DND-41 (cell line): ENCODE data around the gene GLI2.

Experiments
- ATAC-seq: fragments of 200-7000 bp; cut with Tn5 transposase; 3 replicates; pipeline ENCODE4 v1.9.1; 2021; ENCODE audit warnings: low read depth; ENCODE audit not compliant: insufficient read depth
- DNase-seq: peaks from one replicate; pipeline ENCODE4 v3.0.0-alpha.2; 2020
- H2AFZ ChIP-seq: 2 replicates; pipeline ENCODE4 v1.6.0; 2012; ENCODE audit warnings: low read depth, low read length
- H3K27ac ChIP-seq: 2 replicates; pipeline ENCODE4 v1.5.1; 2012; ENCODE audit warnings: low read length, inconsistent platforms
- H3K27me3 ChIP-seq: fragments of 200-600 bp; sonication (generic); 2 replicates; pipeline ENCODE4 v1.6.0; 2012; ENCODE audit warnings: low read length, mild to moderate bottlenecking, inconsistent platforms; ENCODE audit not compliant: insufficient read depth, poor library complexity
- H3K36me3 ChIP-seq: 2 replicates; pipeline ENCODE4 v1.5.1; 2012; ENCODE audit warnings: low read length, inconsistent platforms; ENCODE audit not compliant: insufficient read depth
- H3K4me1 ChIP-seq: 2 replicates; pipeline ENCODE4 v1.5.1; 2012; ENCODE audit warnings: mild to moderate bottlenecking, low read length; ENCODE audit not compliant: insufficient read depth
- H3K4me2 ChIP-seq: 2 replicates; pipeline ENCODE4 v1.6.0; 2012; ENCODE audit warnings: mild to moderate bottlenecking, moderate library complexity, low read length, inconsistent platforms; ENCODE audit not compliant: insufficient read depth
- H3K4me3 ChIP-seq, 2 experiments: fragments of 200-600 bp in 1 of 2; shearing (Covaris generic) in 1 of 2; 2 replicates each; pipeline ENCODE4 v1.5.1; 2012 to 2016; ENCODE audit warnings: inconsistent platforms in 2 of 2, low read length in 2 of 2, mild to moderate bottlenecking in 2 of 2, low read depth in 1 of 2, moderate library complexity in 1 of 2
- H3K79me2 ChIP-seq: 2 replicates; pipeline ENCODE4 v1.6.0; 2012; ENCODE audit warnings: low read length, inconsistent platforms; ENCODE audit not compliant: insufficient read depth
- H3K9ac ChIP-seq: 2 replicates; pipeline ENCODE4 v1.6.0; 2012; ENCODE audit warnings: low read depth, mild to moderate bottlenecking, inconsistent platforms, low read length, moderate library complexity
- H3K9me3 ChIP-seq: 2 replicates; pipeline ENCODE4 v1.5.1; 2012; ENCODE audit warnings: low read length, moderate library complexity, mild to moderate bottlenecking, inconsistent platforms; ENCODE audit not compliant: insufficient read depth, severe bottlenecking
- H4K20me1 ChIP-seq: 2 replicates; pipeline ENCODE4 v1.6.0; 2012; ENCODE audit warnings: low read length; ENCODE audit not compliant: insufficient read depth
- CTCF ChIP-seq: IDR thresholded peaks from 2 replicates; pipeline ENCODE4 v1.5.1; 2012; ENCODE audit warnings: borderline replicate concordance, low read length, moderate library complexity, mild to moderate bottlenecking; ENCODE audit not compliant: poor library complexity, severe bottlenecking; ENCODE audit errors: extremely low read depth
- EZH2 ChIP-seq: IDR thresholded peaks from 3 replicates; pipeline ENCODE4 v1.6.1; 2012; ENCODE audit warnings: borderline replicate concordance, low read depth, mild to moderate bottlenecking, moderate library complexity, low read length, inconsistent platforms; ENCODE audit not compliant: severe bottlenecking

The GLI2 gene

DNA sequence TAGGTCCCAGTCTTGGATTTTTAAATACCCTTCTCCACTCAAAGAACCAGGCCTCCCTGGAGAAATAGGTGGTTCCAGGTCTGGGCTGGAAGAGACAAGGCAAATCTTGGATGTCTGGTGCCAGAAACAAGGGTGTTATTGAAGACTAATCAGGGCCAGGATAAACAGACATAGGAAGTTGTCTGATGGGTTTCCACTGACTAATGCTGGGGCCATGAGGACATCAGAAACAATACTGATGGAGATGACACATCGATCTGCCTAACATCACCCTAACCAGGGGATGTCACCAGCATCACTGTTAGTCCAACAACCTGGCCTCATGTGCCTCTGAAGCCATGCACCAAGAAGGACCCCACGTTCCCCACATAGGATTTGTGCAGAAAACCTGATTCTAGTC is 42.5 kb upstream of the GLI2 start:
- Histone ChIP-seq H3K36me3 (no peaks in the 10 kb centered on the region), H3K9me3 (no peaks in the 10 kb centered on the region), H3K4me2 (no peak overlapping the region), H3K79me2 (no peaks in the 10 kb centered on the region), H3K4me1 (no peaks in the 10 kb centered on the region), H3K4me3 (no peak overlapping the region), H3K9ac (no peak overlapping the region), H3K27ac (no peak overlapping the region), H2AFZ (no peak overlapping the region), H3K27me3 (peaks cover 22% of the 10 kb centered on the region), H4K20me1 (no peaks in the 10 kb centered on the region; the same call in none of the 2 replicates)
- no peak for DNase-seq
- no peak for TF ChIP-seq EZH2
- TF ChIP-seq CTCF = no peak
- no peak for ATAC-seq

- no peak overlapping the region for H3K9ac ChIP-seq
- DNase-seq (no peak), ATAC-seq (no peak)
- no peaks in the 10 kb centered on the region for H3K4me1 ChIP-seq
- TF ChIP-seq EZH2 (no peak), CTCF (no peak)
- H3K9me3 ChIP-seq = no peaks in the 10 kb centered on the region
- peaks cover 25% of the 10 kb centered on the region for H3K27me3 ChIP-seq
- H2AFZ ChIP-seq = no peak overlapping the region
- no peak overlapping the region for H3K27ac ChIP-seq
- H3K36me3 ChIP-seq = no peaks in the 10 kb centered on the region
- H4K20me1 ChIP-seq = no peaks in the 10 kb centered on the region; the same call in none of the 2 replicates
- no peaks in the 10 kb centered on the region for H3K79me2 ChIP-seq
- no peak overlapping the region for H3K4me3 ChIP-seq
- no peak overlapping the region for H3K4me2 ChIP-seq
Observed at GRCh38 chr2:120694034-120694433, 41.6 kb upstream of the GLI2 start.

DNA sequence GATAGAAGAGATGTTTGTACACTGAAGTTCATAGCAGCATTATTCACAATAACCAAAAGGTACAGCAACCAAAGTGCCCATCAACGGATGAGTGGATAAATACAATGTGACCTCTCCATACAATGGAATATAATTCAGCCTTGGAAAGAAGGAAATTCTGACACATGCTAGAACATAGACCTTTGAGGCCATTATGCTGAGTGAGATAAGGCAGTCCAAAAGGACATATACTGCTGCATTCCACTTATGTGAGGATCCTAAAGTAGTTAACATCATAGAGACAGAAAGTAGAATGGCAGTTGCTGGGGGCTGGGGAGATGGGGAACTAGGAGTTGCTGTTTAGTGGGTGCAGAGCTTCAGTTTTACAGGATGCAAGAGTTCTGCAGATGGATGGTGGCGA is 38.2 kb upstream of the GLI2 start:
- Histone ChIP-seq H3K27ac (no peak overlapping the region), H3K9ac (no peak overlapping the region), H3K27me3 (peaks cover 32% of the 10 kb centered on the region), H4K20me1 (no peaks in the 10 kb centered on the region; the same call in none of the 2 replicates), H3K4me3 (no peak overlapping the region), H3K36me3 (no peaks in the 10 kb centered on the region), H3K9me3 (no peaks in the 10 kb centered on the region), H2AFZ (no peak overlapping the region), H3K4me2 (no peak overlapping the region), H3K79me2 (no peaks in the 10 kb centered on the region), H3K4me1 (no peaks in the 10 kb centered on the region)
- DNase-seq (no peak), ATAC-seq (no peak)
- no peak for TF ChIP-seq CTCF
- TF ChIP-seq EZH2 = no peak

DNA sequence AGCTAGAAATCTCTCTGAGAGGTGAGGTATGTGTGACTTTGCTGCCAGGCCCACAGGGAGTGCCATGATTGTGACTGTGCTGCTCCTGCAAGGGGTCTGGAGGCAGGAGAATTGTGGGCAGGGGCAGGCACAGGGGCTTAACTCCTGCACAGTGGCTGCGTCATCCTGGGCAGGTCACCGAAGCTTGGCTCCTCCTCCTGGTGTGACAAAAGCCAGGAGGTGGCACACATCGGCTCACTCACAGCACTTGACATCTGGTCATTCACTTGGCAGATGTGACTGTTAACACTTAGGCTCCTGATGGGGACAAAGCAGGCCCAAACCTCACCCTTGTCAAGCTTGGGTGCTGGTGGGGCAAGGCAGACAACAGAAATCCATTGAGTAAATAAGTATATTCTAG is 36.4 kb upstream of the GLI2 start:
- no peaks in the 10 kb centered on the region for H3K9me3 ChIP-seq
- no peaks in the 10 kb centered on the region for H3K79me2 ChIP-seq
- H3K4me3 ChIP-seq = no peak overlapping the region
- H3K4me2 ChIP-seq = no peak overlapping the region
- no peaks in the 10 kb centered on the region; the same call in none of the 2 replicates for H4K20me1 ChIP-seq
- no peaks in the 10 kb centered on the region for H3K4me1 ChIP-seq
- DNase-seq (no peak), ATAC-seq (no peak)
- TF ChIP-seq CTCF (no peak), EZH2 (no peak)
- H3K9ac ChIP-seq = no peak overlapping the region
- no peak overlapping the region for H2AFZ ChIP-seq
- H3K27ac ChIP-seq = no peak overlapping the region
- no peaks in the 10 kb centered on the region for H3K36me3 ChIP-seq
- H3K27me3 ChIP-seq = peaks cover 32% of the 10 kb centered on the region
